Fibroblast of skin of back (primary cell): Measurements from ENCODE around the gene ZNF83.
"Not testable (repeated sequence)": the region's sequence is repeated elsewhere in the genome, so short reads cannot be mapped to it uniquely, and the experiment has no call there.

Source experiments
- DNase-seq: peaks from one replicate; pipeline ENCODE4 v3.0.0-alpha.2; 2013

ZNF83 gene

DNA sequence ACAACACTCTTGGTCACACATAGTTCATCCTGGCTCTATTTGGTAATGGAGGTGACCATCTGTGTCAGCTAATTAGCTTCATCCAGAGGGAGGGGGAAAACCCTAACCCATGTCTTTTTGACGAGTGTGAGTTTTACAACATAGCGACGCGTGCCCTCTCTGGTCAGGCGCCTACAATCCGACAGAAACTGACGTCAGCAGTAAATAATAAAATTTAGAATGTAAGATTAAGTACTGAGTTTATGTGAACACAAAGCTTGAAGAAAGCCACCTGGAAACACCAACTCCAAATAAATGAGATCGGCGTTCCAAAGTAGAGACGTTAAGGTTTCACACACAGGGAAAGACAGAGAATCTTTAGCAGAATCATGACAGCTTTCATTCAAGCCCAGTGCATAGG is 1.8 kb upstream of the ZNF83 start:
- DNase-seq: no peak

DNA sequence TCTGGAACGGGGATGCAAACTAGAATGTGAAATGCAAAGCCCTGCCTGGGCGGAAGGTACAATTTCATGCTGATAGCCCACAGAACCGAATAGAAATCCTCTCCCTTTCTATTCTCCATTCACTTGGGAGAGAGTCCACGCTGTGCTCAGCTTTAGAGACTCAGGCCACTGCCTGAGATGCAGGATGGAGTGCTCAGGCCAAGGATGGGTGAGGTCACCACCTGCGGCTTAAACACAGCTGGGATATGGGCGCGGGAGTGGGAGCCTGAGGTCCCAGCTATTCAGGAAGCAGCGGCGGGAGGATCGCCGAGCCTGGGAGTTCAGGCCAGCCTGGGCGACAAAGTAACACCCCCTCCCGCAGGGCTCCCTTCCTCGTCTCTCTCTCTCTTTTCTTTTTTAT is 446 bp upstream of the ZNF83 start:
- no peak for DNase-seq

DNA sequence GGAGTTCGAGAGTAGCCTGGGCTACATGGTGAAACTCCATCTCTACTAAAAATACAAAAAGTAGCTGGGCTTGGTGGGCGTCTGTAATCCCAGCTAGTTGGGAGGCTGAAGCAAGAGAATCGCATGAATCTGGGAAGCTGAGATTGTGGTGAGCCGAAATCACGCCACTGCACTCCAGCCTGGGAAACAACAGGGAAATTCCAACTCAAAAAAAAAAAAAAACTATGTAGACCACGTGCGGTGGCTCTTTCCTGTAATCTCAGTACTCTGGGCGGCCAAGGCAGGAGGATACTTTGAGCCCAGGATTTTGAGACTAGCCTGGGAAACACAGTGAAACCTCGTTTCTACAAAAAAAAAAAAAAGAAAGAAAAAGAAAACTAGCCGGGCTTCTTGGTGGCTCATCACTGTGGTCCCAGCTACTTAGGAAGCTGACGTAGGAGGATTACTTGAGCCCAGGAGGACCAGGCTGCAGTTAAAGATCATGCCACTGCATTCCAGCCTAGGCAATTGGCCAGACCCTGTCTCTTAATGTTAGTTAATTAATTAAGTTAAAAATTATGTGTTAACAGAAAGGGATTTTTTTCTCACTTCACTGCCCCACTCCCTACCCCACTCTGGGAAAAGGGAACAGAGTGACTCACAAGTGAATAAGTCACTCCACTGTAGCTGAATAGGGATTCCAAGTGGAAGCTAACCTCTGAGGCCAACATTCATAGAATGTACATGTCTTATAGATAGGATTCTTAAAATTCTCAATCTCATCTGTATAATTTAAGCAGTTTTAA is 2.2 kb downstream of the ZNF83 start:
- no peak for DNase-seq

DNA sequence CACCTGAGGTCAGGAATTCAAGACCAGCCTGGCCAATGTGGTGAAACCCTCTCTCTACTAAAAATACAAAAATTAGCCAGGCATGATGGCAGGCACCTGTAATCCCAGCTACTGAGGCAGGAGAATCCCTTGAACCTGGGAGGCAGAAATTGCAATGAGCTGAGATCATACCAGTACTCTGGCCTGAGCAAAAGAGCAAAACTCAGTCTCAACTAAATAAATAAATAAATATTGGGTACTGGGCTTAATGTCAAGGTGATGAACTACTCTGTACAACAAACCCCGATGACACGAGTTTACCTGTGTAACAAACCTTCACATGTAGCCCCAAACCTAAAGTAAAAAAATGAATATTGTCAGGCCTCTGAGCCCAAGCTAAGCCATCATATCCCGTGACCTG is 10.7 kb downstream of the ZNF83 start:
- DNase-seq: not testable (repeated sequence)

DNA sequence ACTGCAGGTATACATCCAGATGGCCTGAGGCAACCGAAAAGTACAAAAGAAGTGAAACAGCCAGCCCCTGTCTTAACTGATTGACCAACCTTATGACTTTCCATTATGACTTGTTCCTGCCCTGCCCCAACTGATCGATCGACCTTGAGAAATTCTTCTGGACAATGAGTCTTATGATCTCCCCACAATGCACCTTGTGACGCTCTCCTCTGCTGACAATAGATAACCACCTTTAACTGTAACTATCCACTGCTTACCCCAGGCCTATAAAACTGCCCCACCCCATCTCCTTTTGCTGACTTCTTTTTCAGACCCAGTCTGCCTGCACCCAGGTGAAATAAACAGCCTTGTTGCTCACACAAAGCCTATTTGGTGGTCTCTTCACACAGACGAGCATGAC is 11.2 kb downstream of the ZNF83 start:
- DNase-seq: no peak

DNA sequence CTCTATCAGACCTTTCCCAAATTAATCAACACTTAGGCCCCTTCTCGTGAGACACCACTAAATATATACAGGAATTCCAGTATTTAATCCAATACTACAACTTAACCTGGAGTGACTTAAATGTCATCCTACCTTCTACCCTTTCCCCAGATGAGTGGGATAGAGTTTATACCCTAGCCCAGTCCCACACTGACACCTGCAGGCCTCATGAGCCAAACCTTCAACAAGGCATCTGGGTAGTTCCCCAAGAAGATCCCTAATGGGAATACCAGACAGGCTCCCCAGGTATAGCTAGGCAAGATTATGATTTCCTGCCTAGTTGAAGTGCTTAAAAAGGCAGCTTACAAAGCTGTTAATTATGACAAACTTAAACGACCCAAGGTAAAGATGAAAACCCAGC is 15.9 kb downstream of the ZNF83 start:
- no peak for DNase-seq

DNA sequence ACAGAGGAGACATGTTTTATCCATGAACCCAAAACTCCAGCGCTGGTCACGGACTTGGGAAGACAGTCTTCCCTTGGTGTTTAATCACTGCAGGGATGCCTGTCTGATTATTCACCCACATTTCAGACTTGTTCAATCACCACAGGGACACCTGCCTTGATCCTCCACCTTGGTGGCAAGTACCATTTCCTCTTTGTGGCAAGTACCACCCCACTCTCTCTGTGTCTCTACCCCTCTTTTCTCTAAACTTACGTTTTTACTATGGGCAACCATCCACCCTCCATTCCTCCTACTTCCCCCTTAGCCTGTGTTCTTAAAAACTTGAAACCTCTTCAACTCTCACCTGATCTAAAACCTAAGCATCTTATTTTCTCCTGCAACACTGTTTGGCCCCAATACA is 16.8 kb downstream of the ZNF83 start:
- DNase-seq: no peak

DNA sequence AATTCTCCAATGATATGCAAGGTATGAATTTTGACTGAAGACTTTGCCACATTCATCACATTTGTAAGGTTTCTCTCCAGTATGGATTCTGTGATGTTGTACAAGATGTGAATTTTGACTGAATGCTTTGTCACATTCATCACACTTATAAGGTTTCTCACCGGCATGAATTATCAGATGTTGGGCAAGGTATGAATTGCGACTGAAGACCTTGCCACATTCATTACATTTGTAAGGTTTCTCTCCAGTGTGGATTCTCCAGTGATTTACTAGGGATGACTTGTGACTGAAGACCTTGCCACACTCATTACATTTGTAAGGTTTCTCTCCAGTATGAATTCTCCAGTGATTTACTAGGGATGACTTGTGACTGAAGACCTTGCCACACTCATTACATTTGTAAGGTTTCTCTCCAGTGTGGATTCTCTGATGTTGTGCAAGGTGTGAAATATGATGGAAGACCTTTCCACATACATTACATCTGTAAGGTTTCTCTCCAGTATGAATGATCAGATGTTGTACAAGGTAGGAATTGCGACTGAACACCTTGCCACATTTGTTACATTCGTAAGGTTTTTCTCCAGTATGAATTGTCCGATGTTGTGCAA is 24.8 kb downstream of the ZNF83 start:
- no peak for DNase-seq

DNA sequence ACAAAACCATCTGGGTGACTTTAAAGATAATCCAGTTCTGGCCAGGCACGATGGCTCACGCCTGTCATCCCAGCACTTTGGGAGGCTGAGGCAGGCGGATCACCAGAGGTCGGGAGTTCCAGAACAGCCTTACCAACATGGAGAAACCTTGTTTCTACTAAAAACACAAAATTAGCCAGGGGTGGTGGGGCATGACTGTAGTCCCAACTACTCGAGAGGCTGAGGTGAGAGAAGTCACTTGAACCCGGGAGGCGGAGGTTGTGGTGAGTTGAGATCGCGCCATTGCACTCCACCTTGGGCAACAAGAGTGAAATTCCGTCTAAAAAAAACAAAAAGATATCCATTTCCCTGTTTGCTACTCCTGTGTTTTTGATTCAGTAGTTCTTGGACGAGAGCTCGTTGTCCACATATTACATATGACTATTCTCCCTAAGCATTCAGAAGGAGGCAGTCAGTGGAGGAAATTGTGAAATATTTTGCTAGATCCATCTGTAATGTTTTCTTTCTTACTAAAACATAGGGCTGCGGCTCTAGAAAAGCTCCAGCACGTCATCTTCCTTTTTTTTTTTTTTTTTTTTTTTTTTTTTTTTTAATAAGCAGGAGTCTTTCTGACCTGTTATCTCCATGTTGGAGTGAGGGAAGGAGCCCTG is 34.5 kb downstream of the ZNF83 start:
- DNase-seq: peak; percentile 23

DNA sequence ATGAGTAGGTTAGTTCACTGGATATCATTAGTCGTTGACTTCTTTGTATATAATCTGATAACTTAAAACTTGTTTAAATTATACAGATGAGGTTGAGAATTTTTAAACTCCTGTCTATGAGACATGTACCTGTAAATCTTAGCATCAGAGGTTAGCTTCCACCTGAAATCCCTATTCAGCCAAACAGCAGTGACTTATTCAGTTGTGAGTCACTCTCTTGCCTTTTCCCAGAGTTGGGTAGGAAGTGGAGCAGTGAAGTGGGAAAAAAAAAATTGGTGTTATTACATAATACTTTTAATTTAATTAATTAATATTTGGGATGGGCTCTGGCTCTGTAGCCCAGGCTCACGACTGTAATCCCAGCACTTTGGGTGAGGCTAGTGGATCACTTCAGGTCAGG is 35.2 kb downstream of the ZNF83 start:
- DNase-seq: no peak

DNA sequence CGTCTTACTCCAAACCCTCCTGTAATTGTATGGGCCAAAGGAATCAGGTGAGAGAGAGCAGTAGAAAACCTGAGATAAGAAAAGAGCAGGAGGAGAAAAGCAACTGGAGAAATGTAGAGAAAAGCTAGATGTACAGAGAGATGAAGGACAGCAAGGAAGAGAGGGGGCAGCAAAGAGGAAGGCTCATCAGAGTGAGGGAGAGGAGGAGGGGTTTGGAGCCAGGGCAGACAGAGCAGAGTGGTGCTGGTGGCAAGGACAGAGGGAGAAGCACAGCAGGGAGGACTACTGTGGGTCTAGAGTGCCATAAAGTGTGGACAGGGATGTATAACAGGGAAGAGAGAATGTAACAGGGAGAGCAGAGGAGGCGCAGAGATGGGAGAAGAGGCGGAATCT is 36.2 kb downstream of the ZNF83 start:
- DNase-seq: not testable (repeated sequence)

DNA sequence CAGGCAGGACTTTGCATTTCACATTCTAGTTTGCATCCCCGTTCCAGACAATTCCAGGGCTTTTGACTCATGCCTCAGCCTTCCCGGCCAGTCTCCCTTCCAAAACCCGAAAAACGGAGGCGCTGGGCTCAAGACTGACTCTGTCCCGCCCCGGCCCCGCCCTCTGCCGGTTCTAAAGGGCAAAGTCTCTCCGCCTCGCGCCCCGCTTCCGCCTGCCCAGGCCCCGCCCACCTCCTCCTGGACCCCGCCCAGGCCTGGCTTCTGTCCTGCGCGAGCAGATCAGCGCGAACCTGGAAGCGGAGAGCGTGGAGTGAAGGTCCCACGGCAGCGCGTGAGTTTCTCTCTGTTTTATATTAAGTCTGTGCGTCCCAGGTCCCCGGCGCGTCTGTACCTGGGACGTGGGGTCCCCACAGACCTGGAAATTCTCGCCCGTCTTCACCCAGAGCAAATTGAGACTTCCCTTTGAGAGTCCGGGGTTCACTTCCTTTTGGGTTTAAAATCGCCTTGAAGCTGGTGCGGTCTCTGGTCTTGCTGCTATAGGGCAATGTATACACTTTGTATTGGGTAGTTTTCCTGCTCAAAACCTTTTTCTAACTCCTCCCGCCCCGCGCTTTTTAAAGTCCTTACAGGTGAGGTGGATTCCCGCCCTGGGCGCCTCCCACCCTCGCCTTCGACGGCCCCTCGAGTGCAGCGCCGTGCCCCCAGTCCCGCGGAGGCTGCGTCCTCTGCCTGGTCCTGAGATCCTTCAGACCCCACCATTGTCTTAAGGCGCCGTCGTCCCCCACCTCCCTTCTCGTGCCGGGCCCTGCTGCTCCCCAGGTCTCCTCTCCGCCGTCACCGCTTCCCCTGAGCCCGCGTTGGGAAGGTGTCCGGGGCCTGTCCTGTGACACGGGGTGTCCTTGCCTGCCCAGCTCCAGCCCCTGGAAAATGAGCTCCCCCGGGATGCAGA is 36.9 kb downstream of the ZNF83 start:
- DNase-seq: peak; percentile 91

DNA sequence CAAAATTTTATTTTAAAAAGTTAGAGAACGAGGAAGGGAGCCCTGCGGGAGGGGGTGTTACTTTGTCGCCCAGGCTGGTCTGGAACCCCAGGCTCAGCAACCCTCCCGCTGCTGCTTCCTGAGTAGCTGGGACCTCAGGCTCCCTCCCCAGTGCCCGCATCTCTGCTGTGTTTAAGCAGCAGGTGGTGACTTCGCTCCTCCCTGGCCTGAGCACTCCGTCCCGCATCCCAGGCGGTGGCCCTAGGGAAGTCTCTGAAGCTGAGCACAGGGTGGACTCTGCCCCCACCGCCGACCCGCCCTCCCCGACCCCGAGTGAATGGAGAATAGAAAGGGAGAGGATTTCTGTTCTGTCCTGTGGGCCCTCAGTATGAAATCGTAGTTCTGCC is 37.5 kb downstream of the ZNF83 start:
- DNase-seq: no peak

DNA sequence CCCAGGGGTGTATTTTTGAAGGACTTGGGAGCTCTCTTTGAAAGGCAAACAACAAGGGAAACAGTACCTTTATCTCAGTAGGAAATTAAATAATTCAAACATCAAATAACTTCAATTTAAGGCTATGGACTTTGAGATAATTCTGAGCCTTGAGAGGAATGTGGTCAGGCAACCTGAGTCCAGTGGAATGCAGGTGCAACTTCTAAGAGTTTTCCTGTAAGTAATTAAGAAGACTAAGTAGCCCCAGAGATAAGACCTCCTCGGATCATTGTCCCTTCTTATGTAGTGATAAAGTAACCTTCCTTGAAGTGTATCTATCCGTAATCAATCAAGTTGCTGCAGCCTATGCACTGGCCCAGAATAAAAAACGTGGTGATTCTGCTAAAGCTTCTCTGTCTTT is 38.9 kb downstream of the ZNF83 start:
- DNase-seq: no peak

DNA sequence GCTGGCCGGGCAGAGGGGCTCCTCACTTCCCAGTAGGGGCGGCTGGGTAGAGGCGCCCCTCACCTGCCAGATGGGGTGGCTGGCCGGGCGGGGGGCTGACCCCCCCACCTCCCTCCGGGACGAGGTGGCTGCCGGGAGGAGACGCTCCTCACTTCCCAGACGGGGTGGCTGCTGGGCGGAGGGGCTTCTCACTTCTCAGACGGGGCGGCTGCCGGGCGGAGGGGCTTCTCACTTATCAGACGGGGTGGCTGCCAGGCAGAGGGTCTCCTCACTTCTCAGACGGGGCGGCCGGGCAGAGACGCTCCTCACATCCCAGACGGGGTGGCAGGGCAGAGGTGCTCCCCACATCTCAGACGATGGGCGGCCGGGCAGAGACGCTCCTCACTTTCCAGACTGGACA is 44.7 kb downstream of the ZNF83 start:
- DNase-seq: not testable (repeated sequence)

DNA sequence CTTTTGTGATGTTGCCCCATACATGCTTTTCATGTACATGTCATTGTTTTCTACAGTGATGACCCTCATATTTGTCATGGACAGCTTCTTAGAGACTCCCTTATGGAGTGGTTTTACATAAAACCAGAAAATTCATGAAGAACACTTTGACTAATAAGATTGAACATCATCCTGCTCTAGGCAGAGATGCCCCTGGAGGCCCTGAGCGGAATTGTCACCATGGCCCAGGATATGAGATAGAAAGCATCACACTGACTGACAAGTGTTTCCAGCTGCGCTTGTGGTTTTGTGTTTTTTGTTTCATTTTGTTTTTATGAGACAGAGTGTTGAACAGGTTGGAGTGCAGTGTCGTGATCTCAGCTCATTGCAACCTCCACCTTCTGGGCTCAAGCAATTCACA is 45.9 kb downstream of the ZNF83 start:
- no peak for DNase-seq

DNA sequence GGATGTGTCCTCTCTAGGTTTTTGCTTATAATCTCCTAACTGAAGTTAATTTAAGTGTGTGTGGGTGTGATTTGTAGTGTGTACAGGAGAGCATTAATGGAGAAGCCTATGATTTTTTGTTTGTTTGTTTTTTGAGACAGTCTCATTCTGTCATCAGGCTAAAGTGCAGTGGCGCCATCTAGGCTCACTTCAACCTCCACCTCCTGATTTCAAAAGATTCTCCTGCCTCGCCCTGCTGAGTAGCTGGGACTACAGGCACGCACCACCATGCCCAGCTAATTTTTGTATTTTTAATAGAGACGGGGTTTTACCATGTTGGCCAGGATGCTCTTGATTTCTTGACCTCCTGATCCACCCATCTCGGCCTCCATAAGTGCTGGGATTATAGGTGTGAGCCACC is 47.4 kb downstream of the ZNF83 start:
- no peak for DNase-seq

DNA sequence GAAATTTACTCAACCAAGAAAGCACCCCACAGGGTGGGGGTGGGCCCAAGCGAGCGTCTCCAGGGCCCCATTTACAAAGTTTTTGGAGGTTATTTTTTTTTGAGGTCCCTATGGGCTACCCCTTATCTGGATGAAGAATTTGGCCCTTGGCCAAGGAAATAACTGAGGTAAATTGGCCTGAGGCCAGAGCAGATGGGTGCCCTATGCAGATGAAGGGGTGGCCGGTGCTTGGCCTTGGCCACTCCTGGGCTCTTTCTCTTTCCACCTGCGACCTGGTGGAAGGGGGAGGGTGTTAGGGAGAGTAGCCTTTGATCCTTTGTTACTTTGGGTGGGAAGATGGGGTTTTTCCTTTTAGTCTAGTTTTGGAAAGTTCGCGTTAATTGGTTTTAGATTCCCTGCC is 52.6 kb downstream of the ZNF83 start:
- no peak for DNase-seq

DNA sequence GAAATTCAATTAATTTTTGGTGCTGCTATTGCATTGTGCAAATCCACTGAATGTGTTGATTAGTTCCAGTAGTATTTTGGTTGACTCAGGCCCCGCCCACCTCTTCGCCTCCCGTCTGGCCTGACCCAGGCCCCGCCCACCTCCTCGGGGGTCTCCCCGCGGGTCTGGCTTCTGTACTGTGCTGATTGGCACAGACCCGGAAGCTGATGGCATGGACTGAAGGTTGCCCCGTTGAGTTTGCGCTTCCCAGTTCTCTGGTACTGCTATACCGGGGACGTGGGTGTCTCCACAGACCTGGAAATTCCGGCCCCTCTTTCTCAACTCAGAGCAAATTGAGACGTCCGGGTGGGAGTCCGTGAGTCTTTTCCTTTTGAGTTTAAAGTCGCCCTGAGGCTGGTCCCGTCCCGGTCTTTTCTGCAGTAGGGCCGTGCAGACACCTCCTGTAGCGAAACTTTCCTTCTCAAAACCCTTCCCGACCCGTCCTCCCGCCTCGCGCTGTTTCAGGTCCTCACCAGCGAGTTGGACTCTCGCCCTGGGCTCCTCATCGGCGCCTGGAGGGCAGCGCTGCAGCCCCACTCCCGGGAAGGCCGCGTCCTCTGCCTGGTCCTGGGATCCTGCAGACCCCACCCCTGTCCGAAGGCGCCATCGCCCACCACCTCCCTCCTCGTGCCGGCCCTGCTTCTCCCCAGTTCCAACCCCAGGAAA is 53.3 kb downstream of the ZNF83 start:
- no peak for DNase-seq

DNA sequence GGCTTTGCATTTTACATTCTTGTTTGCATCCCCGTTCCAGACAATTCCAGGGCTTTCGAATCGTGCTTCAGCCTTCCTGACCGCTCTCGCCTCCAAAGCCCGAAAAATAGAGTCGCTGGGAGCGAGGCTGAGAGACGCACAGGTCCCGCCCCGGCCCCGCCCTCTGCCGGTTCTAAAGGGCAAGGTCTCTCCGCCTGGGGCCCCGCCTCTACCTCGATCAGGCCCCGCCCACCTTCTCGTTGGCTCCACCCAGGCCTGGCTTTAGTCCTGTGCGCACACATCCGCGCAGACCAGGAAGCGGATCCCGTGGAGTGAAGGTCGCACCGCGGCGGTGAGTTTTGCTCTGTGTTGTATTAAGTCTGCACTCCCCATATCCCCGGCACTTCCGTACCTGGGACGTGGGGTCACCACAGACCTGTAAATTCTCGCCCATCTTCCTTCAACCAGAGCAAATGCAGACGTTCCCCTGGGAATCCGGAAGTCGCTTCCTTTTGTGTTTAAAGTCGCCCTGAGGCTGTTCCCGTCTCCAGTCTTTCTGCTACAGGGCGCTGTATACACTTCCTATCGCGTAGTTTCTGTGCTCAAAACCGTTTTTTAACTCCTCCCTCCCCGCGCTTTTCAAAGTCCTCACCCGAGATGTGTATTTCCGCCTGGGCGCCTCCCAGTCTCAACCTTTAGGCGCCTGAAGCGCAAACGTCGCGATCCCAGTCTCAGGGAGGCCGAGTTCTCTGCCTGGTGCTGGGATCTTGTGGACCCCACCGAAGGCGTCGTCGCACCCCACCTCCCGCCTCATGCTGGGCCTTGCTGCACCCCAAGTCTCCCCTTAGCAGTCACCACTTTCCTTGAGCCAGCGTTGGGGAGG is 67.9 kb downstream of the ZNF83 start, which contains the start of gene ZNF701:
Gene ZNF701 (plus strand): TSS at position 288 of the 862 bp plus-strand sequence. CDS start 3,861 bp downstream, outside the sequence.
- peak; percentile 89 for DNase-seq

DNA sequence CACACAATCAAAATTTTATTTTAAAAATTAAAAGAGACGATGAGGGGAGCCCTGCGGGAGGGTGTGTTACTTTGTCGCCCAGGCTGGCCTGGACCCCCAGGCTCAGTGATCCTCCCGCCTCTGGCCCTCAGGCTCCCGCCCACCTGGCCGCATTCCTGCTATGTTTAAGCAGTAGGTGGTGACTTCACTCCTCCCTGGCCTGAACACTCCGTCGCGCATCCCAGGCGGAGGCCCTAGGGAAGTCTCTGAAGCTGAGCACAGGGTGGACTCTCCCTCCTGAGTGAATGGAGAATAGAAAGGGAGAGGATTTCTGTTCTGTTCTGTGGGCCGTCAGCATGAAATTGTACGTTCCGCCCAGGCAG is 68.5 kb downstream of the ZNF83 start:
- not testable (repeated sequence) for DNase-seq
